Activated CD8-positive, alpha-beta T cell treated with anti-CD3 and anti-CD28 coated beads for 36 hours (primary cell): ENCODE data around the gene GATA2. TPM values are rescaled to one million over a fixed set of nuclear protein-coding genes. Genes with fewer than 3 reads are reported as not detected.

Experiments used
- ATAC-seq: fragments of 200-7000 bp; cut with Tn5 transposase; one replicate; pipeline ENCODE4 v1.10.0; 2021; ENCODE audit warnings: mild to moderate bottlenecking, moderate library complexity
- CTCF ChIA-PET: fragments of 350-600 bp; sonication (Branson Sonifier 250); formaldehyde crosslinking; loops from one replicate; lab custom pipeline; 2021; ENCODE audit warnings: antibody characterized with exemption; lab: Charles Lee
- POLR2A ChIA-PET: fragments of 350-600 bp; sonication (Branson Sonifier 250); formaldehyde crosslinking; loops from one replicate; lab custom pipeline; 2021; ENCODE audit warnings: antibody characterized with exemption; lab: Charles Lee
- DNase-seq: peaks from one replicate; pipeline ENCODE4 v3.0.0-alpha.2; 2020
- H3K27ac Mint-ChIP-seq: one replicate; pipeline ENCODE4 v1.8.0; 2021; ENCODE audit warnings: mild to moderate bottlenecking, mixed read lengths
- H3K27me3 Mint-ChIP-seq: one replicate; pipeline ENCODE4 v1.8.0; 2021; ENCODE audit warnings: mixed read lengths
- H3K36me3 Mint-ChIP-seq: one replicate; pipeline ENCODE4 v1.8.0; 2021; ENCODE audit warnings: low read depth, mixed read lengths
- H3K4me1 Mint-ChIP-seq: one replicate; pipeline ENCODE4 v1.8.0; 2021; ENCODE audit warnings: low read depth, mixed read lengths
- H3K4me3 Mint-ChIP-seq: one replicate; pipeline ENCODE4 v1.8.0; 2021; ENCODE audit warnings: mild to moderate bottlenecking, moderate library complexity, mixed read lengths
- H3K9me3 Mint-ChIP-seq: one replicate; pipeline ENCODE4 v1.8.0; 2021; ENCODE audit warnings: mixed read lengths
- intact Hi-C: fragments of 100-400 bp; cut with micrococcal nuclease; formaldehyde crosslinking; loops from one replicate; pipeline ENCODE4 v1.10.0; 2022
- total RNA-seq, 2 experiments: library from RNA; stranded (reverse); gene quantifications; one replicate each; pipeline ENCODE4 v1.2.3, GENCODE V29; 2021
- TF ChIP-seq, protein P1 (sequence below): fragments of 200-600 bp; IDR thresholded peaks from one replicate; pipeline ENCODE4 v1.8.0; 2022; ENCODE audit warnings: antibody characterized with exemption, mild to moderate bottlenecking

Gene GATA2
- not detected for total RNA-seq

DNA sequence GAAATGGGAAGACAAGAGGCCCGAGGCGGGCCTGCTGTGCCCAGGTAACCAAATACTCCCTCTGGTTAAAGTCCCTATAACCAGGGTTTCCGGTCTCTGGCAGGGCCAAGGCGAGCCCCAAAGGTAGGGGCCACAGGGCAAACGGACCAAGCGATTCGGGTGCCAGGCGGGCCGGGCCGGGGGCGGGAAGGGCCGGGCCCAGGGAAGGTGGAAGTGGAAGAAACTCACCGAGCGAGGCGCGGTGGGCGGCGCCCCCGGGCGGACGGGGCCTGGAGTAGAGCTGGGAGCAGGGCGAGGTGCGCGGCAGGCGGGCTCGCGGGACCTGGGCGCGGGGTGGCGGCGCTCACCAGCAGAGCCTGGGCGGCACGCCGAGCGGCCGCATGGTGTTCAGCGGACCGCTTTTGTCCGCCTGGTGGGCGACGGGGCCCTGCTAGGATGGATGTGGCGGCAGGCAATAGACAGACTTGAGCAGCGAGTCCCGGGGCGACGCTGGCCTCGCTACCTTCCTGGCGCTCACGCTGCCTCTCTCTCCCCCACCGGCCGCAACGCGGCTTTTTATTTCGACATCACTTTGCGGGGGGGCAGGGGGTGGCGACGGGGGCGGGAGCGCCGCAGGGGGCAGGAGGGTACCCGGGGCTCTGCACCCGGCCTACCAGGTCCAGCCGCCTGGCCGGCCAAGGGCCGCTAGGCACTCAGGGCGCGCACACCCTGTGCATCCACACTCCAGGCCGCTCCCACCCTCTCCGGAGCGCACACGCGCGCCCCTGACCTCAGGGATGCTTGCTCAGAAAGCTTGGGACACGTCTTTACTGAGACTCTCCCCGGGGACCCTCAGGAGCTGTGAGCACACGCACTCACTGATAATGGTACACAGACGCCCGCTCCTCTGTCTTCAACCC, at the start of gene GATA2:
GATA2 (minus strand) TSS at position 531 of the 899 bp plus-strand sequence. CDS start 6,170 bp downstream, outside the sequence.
- H3K9me3 Mint-ChIP-seq: no peaks in the 10 kb centered on the region
- POLR2A ChIA-PET: no interaction called here
- intact Hi-C loops: loop anchor here (5.0 to 10.0 kb wide), 3 partner anchors 51 to 408 kb away; no protein-coding TSS in a partner anchor
- ATAC-seq (peak; percentile 31), DNase-seq (peak; percentile 49)
- TF ChIP-seq, protein P1, sequence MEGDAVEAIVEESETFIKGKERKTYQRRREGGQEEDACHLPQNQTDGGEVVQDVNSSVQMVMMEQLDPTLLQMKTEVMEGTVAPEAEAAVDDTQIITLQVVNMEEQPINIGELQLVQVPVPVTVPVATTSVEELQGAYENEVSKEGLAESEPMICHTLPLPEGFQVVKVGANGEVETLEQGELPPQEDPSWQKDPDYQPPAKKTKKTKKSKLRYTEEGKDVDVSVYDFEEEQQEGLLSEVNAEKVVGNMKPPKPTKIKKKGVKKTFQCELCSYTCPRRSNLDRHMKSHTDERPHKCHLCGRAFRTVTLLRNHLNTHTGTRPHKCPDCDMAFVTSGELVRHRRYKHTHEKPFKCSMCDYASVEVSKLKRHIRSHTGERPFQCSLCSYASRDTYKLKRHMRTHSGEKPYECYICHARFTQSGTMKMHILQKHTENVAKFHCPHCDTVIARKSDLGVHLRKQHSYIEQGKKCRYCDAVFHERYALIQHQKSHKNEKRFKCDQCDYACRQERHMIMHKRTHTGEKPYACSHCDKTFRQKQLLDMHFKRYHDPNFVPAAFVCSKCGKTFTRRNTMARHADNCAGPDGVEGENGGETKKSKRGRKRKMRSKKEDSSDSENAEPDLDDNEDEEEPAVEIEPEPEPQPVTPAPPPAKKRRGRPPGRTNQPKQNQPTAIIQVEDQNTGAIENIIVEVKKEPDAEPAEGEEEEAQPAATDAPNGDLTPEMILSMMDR: no peak
- H3K4me1 Mint-ChIP-seq: peaks cover 17% of the 10 kb centered on the region
- H3K36me3 Mint-ChIP-seq: no peaks in the 10 kb centered on the region
- CTCF ChIA-PET: interaction anchor here (1.1 to 2.8 kb wide), 2 partner anchors 67 to 114 kb away, joined by 4 to 18 read pairs; no protein-coding TSS in a partner anchor
- no peak within 1 kb of the TSS for H3K27ac Mint-ChIP-seq
- H3K4me3 Mint-ChIP-seq: no peak within 1 kb of the TSS
- H3K27me3 Mint-ChIP-seq: peaks cover 54% of the 10 kb centered on the region

DNA sequence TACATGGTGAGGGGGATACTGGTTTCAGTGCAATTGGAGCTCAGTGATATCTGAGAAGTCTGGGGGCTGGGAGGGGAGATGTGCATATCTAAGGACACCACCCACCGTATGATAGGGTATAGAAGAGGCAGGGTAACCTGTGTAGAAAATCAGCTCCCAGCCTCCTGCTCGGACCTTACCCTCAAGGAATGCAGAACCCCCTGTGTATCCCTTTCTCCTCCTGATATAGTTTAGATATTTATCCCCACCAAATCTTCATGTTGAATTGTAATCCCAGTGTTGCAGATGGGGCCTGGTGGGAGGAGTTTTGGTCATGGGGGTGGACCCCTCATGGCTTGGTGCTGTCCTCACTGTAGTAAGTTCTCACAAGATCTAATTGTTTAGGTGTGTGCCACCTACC, 48.2 kb upstream of the GATA2 start:
- peaks cover 27% of the 10 kb centered on the region for H3K27me3 Mint-ChIP-seq
- no peak for ATAC-seq
- H3K27ac Mint-ChIP-seq: no peak overlapping the region
- TF ChIP-seq, protein P1: no peak
- intact Hi-C loops: no loop called here
- peaks cover 1% of the 10 kb centered on the region for H3K36me3 Mint-ChIP-seq
- DNase-seq: no peak
- CTCF ChIA-PET: interaction anchor here (1.0 kb wide), 1 partner anchor 17 kb away, joined by 3 read pairs; no protein-coding TSS in a partner anchor
- H3K9me3 Mint-ChIP-seq: peaks cover 2% of the 10 kb centered on the region
- H3K4me3 Mint-ChIP-seq: no peak overlapping the region
- POLR2A ChIA-PET: no interaction called here
- H3K4me1 Mint-ChIP-seq: no peaks in the 10 kb centered on the region

DNA sequence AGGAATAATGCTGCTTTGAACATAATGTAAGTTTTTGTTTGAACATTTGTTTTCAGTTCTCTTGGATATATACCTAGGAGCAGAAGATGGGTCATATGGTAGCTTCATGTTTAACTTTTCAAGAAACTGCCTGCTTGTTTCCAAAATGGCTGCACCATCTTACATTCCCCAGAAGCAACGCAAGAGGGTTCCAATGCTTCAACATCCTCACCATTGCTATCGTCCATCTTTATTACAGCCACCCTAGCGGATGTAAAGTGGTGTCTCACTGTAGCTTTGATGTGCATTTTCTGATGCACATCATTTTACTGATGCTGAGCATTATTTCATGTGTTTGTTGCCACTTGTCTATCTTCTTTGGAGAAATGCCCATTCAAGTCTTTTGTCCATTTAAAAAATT, 46.4 kb upstream of the GATA2 start:
- Mint-ChIP-seq H3K4me3 (no peak overlapping the region), H3K27ac (no peak overlapping the region), H3K36me3 (peaks cover 1% of the 10 kb centered on the region), H3K4me1 (no peaks in the 10 kb centered on the region), H3K27me3 (peaks cover 40% of the 10 kb centered on the region), H3K9me3 (peaks cover 2% of the 10 kb centered on the region)
- no peak for DNase-seq
- TF ChIP-seq, protein P1: no peak
- ChIA-PET CTCF (interaction anchor here (1.0 kb wide), 1 partner anchor 12 kb away, joined by 3 read pairs; no protein-coding TSS in a partner anchor), POLR2A (no interaction called here)
- no peak for ATAC-seq
- intact Hi-C loops: no loop called here

DNA sequence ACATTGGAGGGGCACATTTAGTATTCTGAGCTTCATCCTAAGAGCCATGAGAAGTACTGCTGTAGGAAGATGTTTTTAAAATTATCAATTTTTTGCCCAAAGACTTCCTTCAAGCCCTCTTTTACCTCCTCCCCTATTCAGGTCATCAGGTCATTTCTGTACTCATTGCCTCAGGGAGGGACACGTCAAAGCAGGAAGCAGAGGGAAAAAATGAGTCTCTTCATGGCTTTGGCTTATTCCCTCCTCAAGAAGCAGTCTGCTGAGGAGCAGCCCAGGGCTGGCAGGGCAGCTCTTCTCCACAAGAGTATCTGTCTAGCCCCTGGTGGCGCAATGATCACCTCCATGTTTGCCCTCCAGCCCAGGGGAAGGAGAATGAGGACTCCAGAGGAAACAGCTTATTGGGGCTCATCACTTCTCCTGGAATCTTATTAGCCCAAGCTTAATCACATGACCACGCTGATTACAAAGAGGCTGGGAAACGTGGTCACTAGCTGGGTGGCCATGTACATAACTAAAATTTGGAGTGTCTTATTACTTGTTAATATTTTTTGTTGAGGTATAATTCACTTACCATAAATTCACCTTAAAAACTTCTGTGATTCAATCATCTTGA, 44.2 kb upstream of the GATA2 start:
- H3K27me3 Mint-ChIP-seq: peaks cover 48% of the 10 kb centered on the region
- TF ChIP-seq, protein P1: no peak
- ChIA-PET POLR2A (no interaction called here), CTCF (no interaction called here)
- H3K9me3 Mint-ChIP-seq: no peaks in the 10 kb centered on the region
- DNase-seq: no peak
- no peaks in the 10 kb centered on the region for H3K4me1 Mint-ChIP-seq
- no peak overlapping the region for H3K4me3 Mint-ChIP-seq
- ATAC-seq: no peak
- no peak overlapping the region for H3K27ac Mint-ChIP-seq
- H3K36me3 Mint-ChIP-seq: no peaks in the 10 kb centered on the region
- intact Hi-C loops: no loop called here
